ENCODE measurements around the gene B3GLCT. TPM values are rescaled to one million over a fixed set of nuclear protein-coding genes. Genes with fewer than 3 reads are reported as not detected.
A peak's percentile ranks its signal among the peaks of the same experiment; 100 is the strongest.

B3GLCT gene
- total RNA-seq, 8 experiments from 2014 or later = 4.1 to 35.7 (median 7.8) TPM

DNA sequence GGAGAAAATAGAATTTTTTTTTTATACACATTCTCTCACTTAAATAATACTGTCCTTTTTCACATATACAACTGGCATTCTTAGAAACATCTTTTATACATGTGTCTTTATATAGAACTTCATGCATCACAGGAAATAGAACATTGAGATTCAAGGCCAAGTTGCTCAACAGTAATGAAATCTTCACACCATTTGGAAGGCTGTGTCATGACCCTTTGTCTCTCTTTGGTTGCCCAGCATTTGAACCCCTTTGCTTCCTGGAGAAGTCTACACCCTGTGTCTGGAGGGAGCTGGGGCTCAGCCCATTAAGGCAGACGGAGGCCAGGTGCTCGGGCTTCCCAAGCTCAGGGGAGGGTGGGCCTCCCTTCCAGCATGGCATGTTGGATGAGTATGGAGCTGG, 41.1 kb downstream of the B3GLCT start:
- no peak for ATAC-seq (replicated peaks in 6 of 8)

DNA sequence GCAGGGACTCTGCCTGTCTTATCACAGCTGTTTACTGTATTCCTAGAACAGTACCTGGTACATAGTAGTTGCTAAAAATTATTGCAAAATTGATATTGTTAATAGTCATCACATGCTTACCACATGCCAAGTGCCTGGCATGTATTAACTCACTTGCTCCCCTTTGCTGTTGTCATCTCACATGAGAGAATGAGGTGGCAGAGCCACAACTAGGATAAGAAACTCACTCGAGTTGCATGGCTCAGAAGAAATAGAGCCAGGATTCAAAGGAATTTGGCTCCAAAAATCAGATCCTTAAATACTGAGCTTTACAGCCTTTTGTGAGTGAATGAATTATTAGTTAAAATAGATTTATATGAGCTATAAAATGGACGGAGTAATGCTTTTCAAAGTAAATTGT, 42.6 kb downstream of the B3GLCT start:
- WGBS, 10 experiments = 8 to 100% (median 66%) methylated on average over 1 to 2 of the region's 2 CpGs; no CpG with 5 or more reads in 2 of the 10 experiments
- Histone ChIP-seq H3K27ac (no peak overlapping the region), H3K4me1 (replicated peaks in 1 of 2) (no peaks in the 10 kb centered on the region), H3K4me3 (no peak overlapping the region)
- in situ Hi-C loops (cut with MboI; ENCODE audit: low pct_unique_long_range_greater_than_20kb in 2 of 9, low sequenced_read_pairs in 9 of 9, unreplicated experiment in 9 of 9) = loop anchor here in 6 of 9 experiments (25.0 kb wide), 3 partner anchors 170 to 495 kb away; partner anchors contain the start of gene RXFP2 (in 5 of the 6)
- no peak for ATAC-seq (replicated peaks in 6 of 8)

More for the DNA sequence above, 41.1 kb downstream of the B3GLCT start:
- WGBS, 10 experiments = 100% methylated on average over 2 of the region's 2 CpGs; no CpG with 5 or more reads in 9 of the 10 experiments
- H3K4me1 ChIP-seq (replicated peaks in 1 of 2) = no peaks in the 10 kb centered on the region
- in situ Hi-C loops (cut with MboI; ENCODE audit: low pct_unique_long_range_greater_than_20kb in 2 of 9, low sequenced_read_pairs in 9 of 9, unreplicated experiment in 9 of 9) = loop anchor here in 6 of 9 experiments (25.0 kb wide), 3 partner anchors 171 to 496 kb away; partner anchors contain the start of gene RXFP2 (in 5 of the 6)
- H3K4me3 ChIP-seq = no peak overlapping the region
- H3K27ac ChIP-seq = no peak overlapping the region

DNA sequence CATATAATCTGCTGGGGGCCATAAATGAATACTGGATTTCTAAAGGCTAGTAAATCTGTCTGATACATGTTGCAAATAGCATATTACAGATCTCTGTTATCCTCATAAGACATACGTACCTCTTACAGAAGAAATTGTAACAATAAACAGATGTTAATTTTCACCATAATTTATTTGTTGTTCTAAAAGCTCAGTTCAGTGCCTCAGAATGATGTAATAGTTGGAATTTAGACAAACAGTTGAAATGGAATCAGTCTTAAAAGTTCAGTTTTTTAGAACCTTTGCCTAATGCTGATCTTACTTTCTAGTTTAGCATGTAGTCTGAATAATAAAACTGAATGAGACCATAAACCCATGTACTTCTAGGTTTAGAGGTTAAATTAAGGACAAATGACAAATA, 43.1 kb downstream of the B3GLCT start:
- H3K4me1 ChIP-seq (replicated peaks in 1 of 2) = no peaks in the 10 kb centered on the region
- H3K4me3 ChIP-seq = no peak overlapping the region
- no peak overlapping the region for H3K27ac ChIP-seq
- no peak for ATAC-seq (replicated peaks in 6 of 8)
- in situ Hi-C loops (cut with MboI; ENCODE audit: low pct_unique_long_range_greater_than_20kb in 2 of 9, low sequenced_read_pairs in 9 of 9, unreplicated experiment in 9 of 9) = loop anchor here in 6 of 9 experiments (25.0 kb wide), 3 partner anchors 169 to 494 kb away; partner anchors contain the start of gene RXFP2 (in 5 of the 6)
- WGBS, 10 experiments = 44 to 100% (median 91%) methylated on average over 1 of the region's 1 CpG; no CpG with 5 or more reads in 3 of the 10 experiments

DNA sequence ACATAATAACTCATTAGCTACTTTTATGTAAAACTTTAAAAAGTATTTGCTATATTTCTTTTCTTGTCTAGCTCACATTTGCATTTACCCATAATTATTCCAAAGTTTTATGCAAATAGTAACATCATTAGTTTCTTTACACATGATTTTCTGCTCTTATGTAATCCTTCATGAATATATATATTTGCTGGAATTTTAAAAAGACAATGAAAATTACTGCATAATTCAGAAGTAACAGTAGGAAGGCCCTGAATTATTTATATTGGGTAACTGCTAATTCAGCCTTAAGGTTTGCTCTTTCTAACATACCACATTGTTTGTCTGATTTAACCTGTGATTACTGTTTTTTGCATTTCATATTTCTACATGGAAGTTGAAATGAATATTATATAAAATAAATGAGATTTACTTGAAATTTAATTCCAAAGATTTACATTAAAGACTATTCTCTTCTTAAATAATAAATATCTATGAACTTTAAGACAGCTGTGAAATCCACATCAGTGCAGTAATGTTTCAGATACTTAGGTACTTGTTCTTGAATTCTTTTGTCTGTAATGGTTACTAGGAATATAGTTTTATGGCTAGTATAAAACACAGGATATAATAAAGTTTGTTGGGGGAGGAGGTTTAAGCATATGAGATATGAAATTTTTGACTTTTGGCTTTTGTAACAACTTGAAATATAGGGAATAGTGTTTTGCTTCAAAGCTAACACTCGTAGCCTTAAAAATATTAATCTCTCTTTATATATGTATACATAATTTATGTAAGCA, 46.0 kb downstream of the B3GLCT start:
- no peaks in the 10 kb centered on the region for H3K4me1 ChIP-seq (replicated peaks in 1 of 2)
- peak in 3 of 8 experiments; percentile 42 to 91 (median 56) for ATAC-seq (replicated peaks in 6 of 8)
- WGBS, 10 experiments = 18 to 100% (median 96%) methylated on average over 1 of the region's 1 CpG
- no peak overlapping the region for H3K27ac ChIP-seq
- no peak overlapping the region for H3K4me3 ChIP-seq
- in situ Hi-C loops (cut with MboI; ENCODE audit: low pct_unique_long_range_greater_than_20kb in 2 of 9, low sequenced_read_pairs in 9 of 9, unreplicated experiment in 9 of 9) = loop anchor here in 6 of 9 experiments (25.0 kb wide), 3 partner anchors 167 to 492 kb away; partner anchors contain the start of gene RXFP2 (in 5 of the 6)

DNA sequence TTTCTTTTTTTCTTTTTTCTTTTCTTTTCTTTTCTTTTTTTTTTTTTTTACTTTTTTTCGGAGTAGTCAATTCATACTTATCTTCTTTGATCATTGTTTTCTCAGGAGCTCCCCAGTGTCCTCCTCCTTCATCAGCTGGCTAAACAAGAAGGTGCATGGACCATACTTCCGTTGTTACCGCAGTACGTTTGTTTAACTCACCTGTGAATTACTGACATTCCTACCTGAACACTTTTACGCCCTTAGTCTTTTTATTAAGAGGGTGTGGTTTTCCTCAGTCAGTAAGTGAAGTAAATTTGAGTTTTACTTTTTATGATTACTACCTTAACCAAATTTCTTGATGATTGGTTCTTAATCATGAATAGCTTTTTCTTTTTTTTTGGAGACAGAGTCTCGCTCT, 47.1 kb downstream of the B3GLCT start:
- ATAC-seq (replicated peaks in 6 of 8) = no peak
- in situ Hi-C loops (cut with MboI; ENCODE audit: low pct_unique_long_range_greater_than_20kb in 2 of 9, low sequenced_read_pairs in 9 of 9, unreplicated experiment in 9 of 9) = loop anchor here in 6 of 9 experiments (25.0 kb wide), 3 partner anchors 165 to 490 kb away; partner anchors contain the start of gene RXFP2 (in 5 of the 6)

DNA sequence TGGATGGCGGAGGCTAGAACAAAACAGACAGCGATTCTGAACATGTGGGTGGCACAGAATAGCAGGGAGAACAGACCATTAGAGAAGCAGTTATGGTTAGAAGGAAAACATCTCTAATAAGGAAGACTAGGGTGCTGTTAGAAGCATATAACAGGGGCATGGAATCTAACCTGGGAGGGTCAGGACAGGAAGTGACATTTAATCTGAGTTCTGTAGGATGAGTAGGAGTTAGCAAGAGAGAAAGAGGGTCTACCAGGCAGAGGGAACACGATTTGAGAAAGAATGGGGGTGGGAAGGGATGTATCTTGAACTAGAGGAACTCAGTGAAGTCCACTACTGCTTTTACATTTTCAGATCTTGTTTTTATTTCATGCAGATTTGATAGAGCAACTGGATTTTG, 48.6 kb downstream of the B3GLCT start:
- ATAC-seq (replicated peaks in 6 of 8) = no peak
- WGBS, 10 experiments = 0 to 95% (median 82%) methylated on average over 1 to 3 of the region's 3 CpGs; no CpG with 5 or more reads in 1 of the 10 experiments
- no peak overlapping the region for H3K27ac ChIP-seq
- no peak overlapping the region for H3K4me3 ChIP-seq
- in situ Hi-C loops (cut with MboI; ENCODE audit: low pct_unique_long_range_greater_than_20kb in 2 of 9, low sequenced_read_pairs in 9 of 9, unreplicated experiment in 9 of 9) = loop anchor here in 6 of 9 experiments (25.0 kb wide), 3 partner anchors 164 to 489 kb away; partner anchors contain the start of gene RXFP2 (in 5 of the 6)
- H3K4me1 ChIP-seq (replicated peaks in 1 of 2) = no peaks in the 10 kb centered on the region

More for the DNA sequence above, 47.1 kb downstream of the B3GLCT start:
- Histone ChIP-seq H3K4me1 (replicated peaks in 1 of 2) (no peaks in the 10 kb centered on the region), H3K4me3 (no peak overlapping the region), H3K27ac (no peak overlapping the region)
- WGBS, 10 experiments = 84 to 100% (median 89%) methylated on average over 2 to 6 of the region's 6 CpGs

DNA sequence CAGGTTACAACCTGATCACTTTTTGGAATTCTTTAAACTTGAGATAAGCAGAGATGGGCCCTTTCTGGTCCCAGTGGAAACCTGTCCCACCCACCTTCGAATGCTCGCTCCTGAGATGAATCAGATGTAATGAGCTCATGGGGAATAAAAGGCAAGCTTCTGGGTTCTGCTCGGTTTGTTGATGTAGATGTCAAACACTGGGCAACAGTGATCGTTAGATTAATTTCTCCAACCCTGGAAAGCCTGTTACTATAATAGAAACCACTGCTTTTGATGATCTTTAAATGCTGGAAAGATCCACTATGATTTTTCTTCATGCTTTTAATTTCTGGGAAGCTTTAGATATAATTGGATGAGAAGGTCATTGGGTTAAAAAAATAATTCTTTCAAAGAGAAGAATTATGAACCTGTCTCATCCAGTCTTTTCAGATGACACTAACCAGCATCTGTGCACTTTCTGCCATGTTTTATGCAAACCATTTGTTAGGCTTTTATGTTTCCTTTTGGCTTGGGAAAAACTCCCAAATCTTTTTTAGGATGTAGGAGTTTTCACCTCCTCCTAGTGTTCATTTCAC, 49.3 kb downstream of the B3GLCT start:
- WGBS, 10 experiments = 33 to 91% (median 80%) methylated on average over 1 to 4 of the region's 4 CpGs; no CpG with 5 or more reads in 3 of the 10 experiments
- Histone ChIP-seq H3K4me1 (replicated peaks in 1 of 2) (no peaks in the 10 kb centered on the region), H3K27ac (no peak overlapping the region), H3K4me3 (no peak overlapping the region)
- peak in 5 of 8 experiments; percentile 32 to 65 (median 43) for ATAC-seq (replicated peaks in 6 of 8)
- in situ Hi-C loops (cut with MboI; ENCODE audit: low pct_unique_long_range_greater_than_20kb in 2 of 9, low sequenced_read_pairs in 9 of 9, unreplicated experiment in 9 of 9) = loop anchor here in 6 of 9 experiments (25.0 kb wide), 3 partner anchors 163 to 488 kb away; partner anchors contain the start of gene RXFP2 (in 5 of the 6)

DNA sequence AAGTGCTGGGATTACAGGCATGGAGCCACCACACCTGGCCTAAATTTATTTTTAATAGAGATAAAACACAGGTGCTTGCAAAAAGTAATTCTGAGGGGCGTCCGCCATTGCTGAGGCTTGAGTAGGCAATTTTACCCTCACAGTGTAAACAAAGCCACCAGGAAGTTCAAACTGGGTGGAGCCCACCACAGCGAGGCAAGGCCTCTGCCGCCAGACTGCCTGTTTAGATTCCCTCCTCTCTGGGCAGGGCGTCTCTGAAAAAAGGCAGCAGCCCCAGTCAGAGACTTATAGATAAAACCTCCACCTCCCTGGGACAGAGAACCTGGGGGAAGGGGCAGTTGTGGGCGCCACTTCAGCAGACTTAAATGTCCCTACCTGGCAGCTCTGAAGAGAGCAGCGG, 50.7 kb downstream of the B3GLCT start:
- no peak overlapping the region for H3K27ac ChIP-seq
- ATAC-seq (replicated peaks in 6 of 8) = no peak
- H3K4me3 ChIP-seq = no peak overlapping the region
- in situ Hi-C loops (cut with MboI; ENCODE audit: low pct_unique_long_range_greater_than_20kb in 2 of 9, low sequenced_read_pairs in 9 of 9, unreplicated experiment in 9 of 9) = no loop called here
- H3K4me1 ChIP-seq (replicated peaks in 1 of 2) = no peaks in the 10 kb centered on the region
- 76 to 96% (median 90%) methylated on average over 3 to 4 of the region's 7 CpGs; no CpG with 5 or more reads in 7 of the 10 experiments for WGBS, 10 experiments

DNA sequence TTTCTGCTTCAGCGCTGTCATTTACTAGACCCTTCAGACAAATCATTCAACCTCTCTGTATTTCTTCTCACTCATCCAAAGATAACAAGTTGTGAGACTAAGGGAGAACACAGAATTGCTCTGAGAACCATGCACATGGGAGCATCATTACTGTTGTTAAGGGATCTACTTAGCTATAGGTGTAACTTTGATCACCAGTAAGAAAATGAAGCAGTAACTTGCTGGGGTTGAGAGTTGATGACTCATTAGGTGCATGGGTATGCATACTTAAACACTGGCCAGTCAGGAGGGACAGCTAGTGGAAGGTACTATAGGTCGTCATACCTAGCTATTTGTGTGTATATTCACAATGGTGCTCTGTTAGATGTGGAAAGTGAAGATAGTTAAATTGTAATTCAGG, 61.5 kb downstream of the B3GLCT start:
- Histone ChIP-seq H3K4me3 (no peak overlapping the region), H3K4me1 (replicated peaks in 1 of 2) (no peaks in the 10 kb centered on the region), H3K27ac (no peak overlapping the region)
- in situ Hi-C loops (cut with MboI; ENCODE audit: low pct_unique_long_range_greater_than_20kb in 2 of 9, low sequenced_read_pairs in 9 of 9, unreplicated experiment in 9 of 9) = no loop called here
- WGBS, 10 experiments = 86 to 100% (median 100%) methylated on average over 1 to 2 of the region's 2 CpGs; no CpG with 5 or more reads in 4 of the 10 experiments
- no peak for ATAC-seq (replicated peaks in 6 of 8)

DNA sequence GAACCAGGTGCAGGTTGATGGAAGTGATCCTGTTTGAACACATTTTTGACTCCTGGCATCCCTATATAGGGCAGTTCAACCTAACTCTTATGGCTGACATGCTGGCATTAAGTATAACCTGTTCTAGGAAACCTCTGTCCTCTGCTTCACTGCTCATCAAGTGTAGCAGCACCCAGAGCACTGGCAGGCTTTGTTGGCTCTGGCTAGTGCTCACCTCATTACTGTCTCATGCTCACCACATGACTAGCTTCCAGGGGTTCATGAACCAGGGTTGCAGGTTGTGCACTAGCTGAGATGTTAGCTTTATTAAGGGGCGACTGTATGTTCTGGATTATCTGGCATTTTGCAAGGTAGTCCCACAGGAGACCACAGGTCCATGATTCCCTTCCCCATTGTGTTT, 63.6 kb downstream of the B3GLCT start:
- ATAC-seq (replicated peaks in 6 of 8) = no peak
- no peaks in the 10 kb centered on the region for H3K4me1 ChIP-seq (replicated peaks in 1 of 2)
- 50 to 90% (median 86%) methylated on average over 1 of the region's 1 CpG; no CpG with 5 or more reads in 7 of the 10 experiments for WGBS, 10 experiments
- H3K4me3 ChIP-seq = no peak overlapping the region
- H3K27ac ChIP-seq = no peak overlapping the region
- in situ Hi-C loops (cut with MboI; ENCODE audit: low pct_unique_long_range_greater_than_20kb in 2 of 9, low sequenced_read_pairs in 9 of 9, unreplicated experiment in 9 of 9) = no loop called here

DNA sequence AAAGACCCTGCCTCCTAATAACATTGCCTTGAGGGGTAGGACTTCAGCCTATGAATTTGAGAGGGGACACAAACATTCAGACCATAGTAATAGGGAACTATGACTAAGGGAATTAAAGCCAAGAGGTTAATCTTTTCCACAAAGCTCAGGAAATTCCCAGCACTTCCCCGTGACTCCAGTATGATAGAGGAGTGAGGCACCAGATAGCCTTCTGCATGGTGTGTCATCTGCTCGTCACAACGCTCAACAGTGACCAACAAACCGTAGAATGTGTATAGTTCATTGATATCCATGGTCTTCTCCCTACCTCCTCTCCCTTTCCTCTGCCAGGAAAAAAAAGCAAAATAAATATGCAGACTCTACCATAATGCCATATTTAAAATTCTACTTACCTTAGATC, 64.4 kb downstream of the B3GLCT start:
- in situ Hi-C loops (cut with MboI; ENCODE audit: low pct_unique_long_range_greater_than_20kb in 2 of 9, low sequenced_read_pairs in 9 of 9, unreplicated experiment in 9 of 9) = no loop called here
- no peaks in the 10 kb centered on the region for H3K4me1 ChIP-seq (replicated peaks in 1 of 2)
- 80 to 100% (median 93%) methylated on average over 1 to 4 of the region's 4 CpGs; no CpG with 5 or more reads in 2 of the 10 experiments for WGBS, 10 experiments
- no peak for ATAC-seq (replicated peaks in 6 of 8)
- no peak overlapping the region for H3K27ac ChIP-seq
- no peak overlapping the region for H3K4me3 ChIP-seq

DNA sequence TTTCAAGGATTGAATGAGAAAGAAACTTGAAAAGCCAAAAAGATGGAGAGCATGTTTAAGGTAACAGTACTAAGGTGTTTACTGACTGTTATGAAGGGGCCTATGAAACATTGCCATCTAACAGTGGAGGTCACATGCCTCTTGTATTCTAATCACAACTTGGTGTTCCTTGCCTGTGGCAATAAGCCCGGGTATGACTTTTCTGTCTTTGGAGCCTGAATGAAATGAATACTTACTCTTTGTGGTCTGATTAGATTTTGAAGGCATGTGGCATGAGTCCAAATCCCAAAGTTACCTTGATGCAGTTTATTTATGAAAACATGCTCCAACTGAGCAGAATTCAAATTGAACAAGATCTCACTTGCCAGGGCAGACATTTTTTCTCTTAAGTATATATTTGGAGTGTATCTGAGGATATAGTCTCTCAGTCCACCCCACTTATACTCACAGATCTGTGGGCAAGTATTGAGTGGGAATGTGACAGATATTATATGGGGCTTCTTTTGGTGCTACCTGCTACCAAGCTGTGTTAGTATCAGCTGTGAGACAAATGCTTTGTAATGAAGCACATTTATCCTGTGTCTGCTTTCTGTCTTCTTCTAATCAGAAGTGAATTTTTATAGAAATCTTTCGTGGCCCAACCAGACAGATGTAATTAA, 67.5 kb downstream of the B3GLCT start:
- no peak overlapping the region for H3K27ac ChIP-seq
- no peaks in the 10 kb centered on the region for H3K4me1 ChIP-seq (replicated peaks in 1 of 2)
- no peak overlapping the region for H3K4me3 ChIP-seq
- peak in 2 of 8 experiments; percentile 28 to 36 for ATAC-seq (replicated peaks in 6 of 8)
- WGBS, 10 experiments = 44 to 100% (median 87%) methylated on average over 1 to 2 of the region's 2 CpGs
- in situ Hi-C loops (cut with MboI; ENCODE audit: low pct_unique_long_range_greater_than_20kb in 2 of 9, low sequenced_read_pairs in 9 of 9, unreplicated experiment in 9 of 9) = no loop called here

Data from motor neuron (in vitro differentiated cells).